ENCODE measurements around the gene DMBT1. TPM values are rescaled to one million over a fixed set of nuclear protein-coding genes. Genes with fewer than 3 reads are reported as not detected.

The DMBT1 gene
- total RNA-seq, 1 experiment from 2014 or later = 4.6 TPM

- no peak for TF ChIP-seq CTCF (IDR thresholded peaks at IDR 0.05; ENCODE audit: unreplicated experiment)
- no peaks in the 10 kb centered on the region for H3K4me1 Mint-ChIP-seq (ENCODE audit: low read depth, unreplicated experiment)
- H3K27me3 Mint-ChIP-seq (ENCODE audit: unreplicated experiment) = peaks cover 29% of the 10 kb centered on the region
- H3K27ac Mint-ChIP-seq (ENCODE audit: unreplicated experiment) = no peak overlapping the region
- H3K9me3 Mint-ChIP-seq (ENCODE audit: low read depth, unreplicated experiment) = no peaks in the 10 kb centered on the region
- intact Hi-C loops (cut with micrococcal nuclease; ENCODE audit: unreplicated experiment) = no loop called here
- H3K4me3 Mint-ChIP-seq (ENCODE audit: low read depth, unreplicated experiment) = no peak overlapping the region
- H3K36me3 Mint-ChIP-seq (ENCODE audit: insufficient read depth, unreplicated experiment) = no peaks in the 10 kb centered on the region
- no peak for DNase-seq
- CTCF ChIA-PET = interaction anchor here (0.6 kb wide), 1 partner anchor 1329 kb away, joined by 3 read pairs; no protein-coding TSS in a partner anchor
- no TSS peak for BruUV-seq (replicated peaks)
These were observed 76.8 kb downstream of the DMBT1 start for GRCh38 chr10:122637376-122637775.

GRCh38 chr10:122638106-122638505 is 77.6 kb downstream of the DMBT1 start:
- Mint-ChIP-seq H3K36me3 (ENCODE audit: insufficient read depth, unreplicated experiment) (no peaks in the 10 kb centered on the region), H3K27me3 (ENCODE audit: unreplicated experiment) (peaks cover 22% of the 10 kb centered on the region), H3K4me3 (ENCODE audit: low read depth, unreplicated experiment) (no peak overlapping the region), H3K4me1 (ENCODE audit: low read depth, unreplicated experiment) (no peaks in the 10 kb centered on the region), H3K9me3 (ENCODE audit: low read depth, unreplicated experiment) (no peaks in the 10 kb centered on the region), H3K27ac (ENCODE audit: unreplicated experiment) (no peak overlapping the region)
- no TSS peak for BruUV-seq (replicated peaks)
- CTCF ChIA-PET = no interaction called here
- intact Hi-C loops (cut with micrococcal nuclease; ENCODE audit: unreplicated experiment) = no loop called here
- no peak for TF ChIP-seq CTCF (IDR thresholded peaks at IDR 0.05; ENCODE audit: unreplicated experiment)
- no peak for DNase-seq

- no peak for TF ChIP-seq CTCF (IDR thresholded peaks at IDR 0.05; ENCODE audit: unreplicated experiment)
These were observed 79.2 kb downstream of the DMBT1 start for GRCh38 chr10:122639801-122640200.

DNA sequence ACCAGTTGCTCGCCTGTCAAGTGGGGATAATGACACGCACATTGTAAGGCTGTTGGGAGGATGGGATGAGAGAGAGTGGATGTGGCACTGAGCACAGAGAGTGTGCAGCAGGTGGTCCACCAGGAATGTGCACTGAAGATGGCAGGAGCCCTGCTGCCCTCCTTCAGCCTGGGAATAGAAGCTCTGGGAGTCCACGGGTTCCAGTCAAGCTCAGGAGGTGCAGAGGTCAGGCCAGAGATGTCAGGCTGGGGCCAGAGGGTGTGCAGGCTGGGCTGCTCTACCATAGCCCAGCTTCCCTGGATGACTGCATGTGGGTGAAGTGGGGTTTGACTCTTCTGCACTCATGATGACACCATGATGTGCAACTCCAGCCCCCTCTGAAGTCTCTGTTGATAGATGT is 80.4 kb downstream of the DMBT1 start:
- no TSS peak for BruUV-seq (replicated peaks)
- DNase-seq = no peak
- H3K4me1 Mint-ChIP-seq (ENCODE audit: low read depth, unreplicated experiment) = no peaks in the 10 kb centered on the region
- H3K36me3 Mint-ChIP-seq (ENCODE audit: insufficient read depth, unreplicated experiment) = no peaks in the 10 kb centered on the region
- H3K27me3 Mint-ChIP-seq (ENCODE audit: unreplicated experiment) = peaks cover 27% of the 10 kb centered on the region
- H3K27ac Mint-ChIP-seq (ENCODE audit: unreplicated experiment) = no peak overlapping the region
- intact Hi-C loops (cut with micrococcal nuclease; ENCODE audit: unreplicated experiment) = no loop called here
- CTCF ChIA-PET = no interaction called here
- H3K4me3 Mint-ChIP-seq (ENCODE audit: low read depth, unreplicated experiment) = no peak overlapping the region
- TF ChIP-seq CTCF (IDR thresholded peaks at IDR 0.05; ENCODE audit: unreplicated experiment) = no peak
- H3K9me3 Mint-ChIP-seq (ENCODE audit: low read depth, unreplicated experiment) = no peaks in the 10 kb centered on the region

More at GRCh38 chr10:122639801-122640200, 79.2 kb downstream of the DMBT1 start:
- H3K4me3 Mint-ChIP-seq (ENCODE audit: low read depth, unreplicated experiment) = no peak overlapping the region
- DNase-seq = no peak
- H3K27ac Mint-ChIP-seq (ENCODE audit: unreplicated experiment) = no peak overlapping the region
- intact Hi-C loops (cut with micrococcal nuclease; ENCODE audit: unreplicated experiment) = no loop called here
- no peaks in the 10 kb centered on the region for H3K36me3 Mint-ChIP-seq (ENCODE audit: insufficient read depth, unreplicated experiment)
- CTCF ChIA-PET = no interaction called here
- H3K27me3 Mint-ChIP-seq (ENCODE audit: unreplicated experiment) = peaks cover 20% of the 10 kb centered on the region
- H3K9me3 Mint-ChIP-seq (ENCODE audit: low read depth, unreplicated experiment) = no peaks in the 10 kb centered on the region
- no TSS peak for BruUV-seq (replicated peaks)
- no peaks in the 10 kb centered on the region for H3K4me1 Mint-ChIP-seq (ENCODE audit: low read depth, unreplicated experiment)

Measured in Calu3 (cell line).